ENCODE data around the gene PPP2R1A.
A peak's percentile ranks its signal among the peaks of the same experiment; 100 is the strongest.
"Not testable (repeated sequence)": the region's sequence is repeated elsewhere in the genome, so short reads cannot be mapped to it uniquely, and the experiment has no call there.

PPP2R1A gene

DNA sequence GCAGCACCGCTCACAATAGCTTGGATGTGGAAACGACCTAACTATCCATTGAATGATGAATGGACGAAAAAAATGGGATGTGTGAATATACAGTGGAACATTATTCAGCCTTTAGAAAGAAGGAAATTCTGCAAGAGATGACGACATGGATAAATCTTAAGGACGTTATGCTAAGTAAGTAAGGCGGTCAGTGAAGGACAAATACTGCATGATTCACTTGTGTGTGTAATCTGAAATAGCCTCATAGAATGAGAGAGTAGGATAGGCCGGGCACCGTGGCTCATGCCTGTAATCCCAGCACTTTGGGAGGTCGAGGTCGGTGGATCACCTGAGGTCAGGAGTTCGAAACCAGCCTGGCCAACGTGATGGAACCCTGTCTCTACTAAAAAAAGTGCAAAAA, 54.2 kb downstream of the PPP2R1A start:
- DNase-seq (ENCODE audit: low read depth), result no peak

DNA sequence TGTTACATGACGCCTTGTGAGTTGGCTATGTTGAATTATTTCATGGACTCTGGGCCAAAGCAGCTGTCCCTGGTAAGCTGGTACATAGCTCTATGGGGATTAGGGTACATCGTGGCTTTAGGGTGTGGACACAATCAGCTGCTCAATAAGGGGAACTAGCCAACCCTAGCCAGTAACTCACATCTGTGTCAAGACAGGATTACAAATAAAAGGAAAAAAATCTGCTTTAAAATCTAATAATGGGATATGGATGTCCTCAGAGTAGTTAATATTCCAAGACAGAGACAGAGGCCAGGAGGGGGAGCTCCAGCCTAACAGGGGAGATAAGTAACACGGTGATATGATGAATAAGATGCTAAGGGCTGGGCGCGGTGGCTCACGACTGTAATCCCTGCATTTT, 58.4 kb downstream of the PPP2R1A start:
- peak; percentile 10 for DNase-seq (ENCODE audit: low read depth)

- DNase-seq (ENCODE audit: low read depth), result no peak
These were observed 68.6 kb downstream of the PPP2R1A start for GRCh38 chr19:52258426-52258825.

DNA sequence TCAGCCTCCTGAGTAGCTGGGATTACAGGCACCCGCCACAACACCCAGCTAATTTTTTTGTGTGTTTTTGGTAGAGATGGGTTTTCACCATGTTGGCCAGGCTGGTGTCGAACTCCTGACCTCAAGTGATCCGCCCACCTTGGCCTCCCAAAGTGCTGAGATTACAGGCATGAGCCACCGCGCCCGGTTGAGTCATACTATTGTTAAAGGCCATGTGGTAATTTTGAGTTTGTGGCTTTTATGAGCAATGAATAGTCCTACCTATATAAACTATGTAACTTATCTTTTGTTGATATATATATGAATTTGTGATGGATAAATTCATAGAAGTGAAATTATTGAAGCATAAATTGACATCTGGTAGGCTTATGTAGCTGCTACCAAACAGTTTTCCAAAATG, 75.7 kb downstream of the PPP2R1A start:
- not testable (repeated sequence) for DNase-seq (ENCODE audit: low read depth)

GRCh38 chr19:52269338-52270261, 79.7 kb downstream of the PPP2R1A start, which contains the start of gene ZNF766:
Gene ZNF766 (plus strand): TSS chr19:52269587. CDS start chr19:52269614, 27 bp downstream.
- DNase-seq (ENCODE audit: low read depth), result peak; percentile 89

DNA sequence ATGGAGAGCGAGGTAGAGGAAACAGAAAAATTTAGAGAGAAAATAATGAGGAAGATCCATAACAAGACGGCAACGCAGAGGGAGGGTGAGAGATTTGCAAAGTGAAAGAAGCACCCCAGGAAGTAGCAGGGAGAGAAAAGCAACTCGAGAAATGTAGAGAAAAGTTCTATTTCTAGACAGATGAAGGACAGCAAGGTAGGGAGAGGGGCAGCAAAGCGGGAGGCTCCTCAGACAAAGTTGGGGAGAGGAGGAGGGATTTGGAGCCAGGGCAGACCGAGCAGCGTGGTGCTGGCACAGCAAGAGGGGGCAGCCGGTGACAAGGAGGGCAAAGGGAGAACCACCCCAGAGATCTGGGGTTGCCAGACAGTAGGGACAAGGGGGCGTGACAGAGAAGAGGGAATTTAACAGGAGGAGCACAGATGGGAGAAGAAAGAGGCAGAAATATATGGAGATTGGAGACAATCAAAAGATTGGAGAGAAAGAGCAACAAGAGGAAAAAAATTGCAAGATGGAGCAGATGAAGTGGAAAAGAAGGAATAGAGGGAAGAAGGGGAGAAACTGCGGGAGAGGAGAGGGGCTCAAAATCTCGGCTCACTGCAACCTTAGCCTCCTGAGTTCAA, 80.5 kb downstream of the PPP2R1A start:
- no peak for DNase-seq (ENCODE audit: low read depth)

DNA sequence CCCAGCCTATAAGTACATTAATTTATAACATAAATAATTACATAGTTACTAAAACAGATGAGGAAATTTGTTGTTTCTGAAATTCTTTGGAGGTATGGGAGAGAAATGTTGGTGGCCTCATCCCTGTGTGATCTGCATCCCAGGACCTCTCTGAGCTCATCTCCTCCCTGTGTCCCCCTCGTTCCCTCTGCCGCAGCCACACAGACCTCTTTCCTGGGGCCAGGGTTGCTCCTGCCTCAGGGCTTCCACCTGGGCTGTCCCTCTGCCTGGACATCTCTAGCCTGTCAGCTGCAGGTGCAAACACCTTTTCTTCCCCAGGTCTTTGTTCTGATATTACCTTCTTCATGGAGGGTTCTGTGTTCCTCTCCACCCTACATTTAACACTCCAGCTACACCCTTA, 83.4 kb downstream of the PPP2R1A start:
- no peak for DNase-seq (ENCODE audit: low read depth)

DNA sequence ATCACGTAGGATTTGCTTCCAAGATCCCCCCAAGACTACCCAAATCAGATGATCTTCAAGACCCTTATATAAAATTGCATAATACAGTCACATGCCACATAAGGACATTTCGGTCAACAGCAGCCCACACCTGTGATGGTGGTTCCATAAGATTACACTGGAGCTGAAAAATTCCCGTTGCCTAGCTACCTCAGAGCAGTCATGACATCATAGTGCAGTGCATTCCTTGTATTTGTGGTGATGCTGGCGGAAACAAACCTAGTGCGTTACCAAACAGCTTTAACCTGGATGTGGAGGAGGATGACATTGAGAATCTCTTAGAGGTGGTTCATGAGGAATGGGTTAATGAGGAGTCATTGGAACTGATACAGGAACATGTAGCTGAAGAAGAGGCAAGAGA, 84.3 kb downstream of the PPP2R1A start:
- DNase-seq (ENCODE audit: low read depth), result no peak

DNA sequence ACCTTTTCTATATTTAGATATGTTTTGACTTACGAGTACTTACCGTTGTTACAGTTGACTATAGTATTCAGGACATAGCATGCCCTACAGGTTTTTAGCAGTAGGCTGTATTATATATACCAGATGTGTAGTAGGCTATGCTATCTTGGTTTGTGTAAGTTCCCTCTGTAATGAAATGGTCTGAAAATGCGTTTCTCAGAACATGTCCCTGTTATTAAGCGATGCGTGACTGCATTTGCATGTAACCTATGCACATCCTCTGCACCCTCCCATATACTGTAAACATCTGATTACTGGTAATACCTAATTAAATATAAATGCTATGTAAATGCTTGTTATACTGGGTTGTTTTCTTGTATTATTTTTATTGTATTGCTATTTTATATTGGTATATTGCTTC, 86.1 kb downstream of the PPP2R1A start:
- DNase-seq (ENCODE audit: low read depth), result no peak

DNA sequence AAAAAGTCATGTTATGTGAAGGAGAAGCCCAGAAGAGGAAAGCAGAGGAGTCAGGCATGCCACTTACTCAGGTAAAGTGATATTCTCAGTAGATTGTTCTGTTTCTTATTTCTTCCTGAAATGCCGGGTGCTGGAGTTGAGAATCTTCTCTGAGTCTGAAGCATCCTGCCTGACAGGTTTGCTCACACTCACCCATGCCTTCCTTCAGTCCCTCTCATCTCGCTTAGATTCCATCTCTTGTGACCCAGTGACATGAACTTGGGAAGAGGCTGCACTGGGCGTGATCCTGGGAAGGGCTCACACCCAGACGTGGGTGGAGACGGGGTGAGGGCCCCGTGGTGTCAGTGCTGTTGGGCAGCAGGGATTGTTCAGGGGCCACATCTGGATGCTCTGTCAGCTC, 87.6 kb downstream of the PPP2R1A start:
- no peak for DNase-seq (ENCODE audit: low read depth)

Data from T-helper 22 cell (primary cell).